PC-9 (cell line): ENCODE data around the gene GPT2.

Source experiments
- EZH2 ChIP-seq: fragments of 200-600 bp; sonication (generic); IDR thresholded peaks from 2 replicates; pipeline ENCODE4 v1.8.0; 2017; ENCODE audit warnings: antibody characterized with exemption, low read depth
- TF ChIP-seq, protein P1 (sequence below): fragments of 200-600 bp; sonication (generic); conservative IDR thresholded peaks from 2 replicates; pipeline ENCODE4 v1.6.1; 2017; ENCODE audit warnings: mixed run types, antibody characterized with exemption, mild to moderate bottlenecking, moderate library complexity

DNA sequence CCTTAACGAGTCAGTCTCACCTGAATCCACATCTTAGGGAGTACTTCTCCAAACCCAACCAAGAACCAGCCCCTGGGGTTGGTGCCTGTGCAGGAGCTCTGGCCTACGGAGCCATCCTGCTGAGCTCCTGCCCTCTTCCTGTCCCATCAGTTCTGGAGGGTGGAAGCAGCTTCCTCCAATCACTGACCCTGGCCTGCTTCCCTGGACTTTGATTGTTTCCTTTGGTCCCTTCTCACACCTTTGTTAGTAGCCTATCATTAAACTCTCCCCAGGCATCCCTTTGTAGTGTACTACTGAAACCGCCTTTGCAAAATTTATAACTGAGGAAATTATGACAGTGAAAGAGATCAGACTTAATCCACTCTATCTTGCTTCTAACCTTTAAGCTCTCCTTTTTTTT is 32.0 kb upstream of the GPT2 start:
- TF ChIP-seq EZH2, result no peak
- TF ChIP-seq, protein P1, sequence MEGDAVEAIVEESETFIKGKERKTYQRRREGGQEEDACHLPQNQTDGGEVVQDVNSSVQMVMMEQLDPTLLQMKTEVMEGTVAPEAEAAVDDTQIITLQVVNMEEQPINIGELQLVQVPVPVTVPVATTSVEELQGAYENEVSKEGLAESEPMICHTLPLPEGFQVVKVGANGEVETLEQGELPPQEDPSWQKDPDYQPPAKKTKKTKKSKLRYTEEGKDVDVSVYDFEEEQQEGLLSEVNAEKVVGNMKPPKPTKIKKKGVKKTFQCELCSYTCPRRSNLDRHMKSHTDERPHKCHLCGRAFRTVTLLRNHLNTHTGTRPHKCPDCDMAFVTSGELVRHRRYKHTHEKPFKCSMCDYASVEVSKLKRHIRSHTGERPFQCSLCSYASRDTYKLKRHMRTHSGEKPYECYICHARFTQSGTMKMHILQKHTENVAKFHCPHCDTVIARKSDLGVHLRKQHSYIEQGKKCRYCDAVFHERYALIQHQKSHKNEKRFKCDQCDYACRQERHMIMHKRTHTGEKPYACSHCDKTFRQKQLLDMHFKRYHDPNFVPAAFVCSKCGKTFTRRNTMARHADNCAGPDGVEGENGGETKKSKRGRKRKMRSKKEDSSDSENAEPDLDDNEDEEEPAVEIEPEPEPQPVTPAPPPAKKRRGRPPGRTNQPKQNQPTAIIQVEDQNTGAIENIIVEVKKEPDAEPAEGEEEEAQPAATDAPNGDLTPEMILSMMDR, result no peak
